Activated CD4-positive, alpha-beta memory T cell treated with anti-CD3 and anti-CD28 coated beads, Interleukin-2, amount 10 ng/mL, durations not matched to agents 7 days and 5 days (primary cell): ENCODE measurements around the gene IQCM. TPM values are rescaled to one million over a fixed set of nuclear protein-coding genes. Genes with fewer than 3 reads are reported as not detected.

Experiments
- CTCF ChIA-PET: fragments of 350-600 bp; sonication (Branson Sonifier 250); formaldehyde crosslinking; loops from one replicate; lab custom pipeline; 2021; ENCODE audit warnings: antibody characterized with exemption, inconsistent platforms; lab: Charles Lee
- POLR2A ChIA-PET: fragments of 350-600 bp; sonication (Branson Sonifier 250); formaldehyde crosslinking; loops from one replicate; lab custom pipeline; 2021; ENCODE audit warnings: antibody characterized with exemption; lab: Charles Lee
- DNase-seq: peaks from one replicate; pipeline ENCODE4 v3.0.0-alpha.2; 2020
- H3K27ac Mint-ChIP-seq: one replicate; pipeline ENCODE4 v1.8.0; 2021; ENCODE audit warnings: mild to moderate bottlenecking, mixed read lengths
- H3K27me3 Mint-ChIP-seq: one replicate; pipeline ENCODE4 v1.8.0; 2021; ENCODE audit warnings: mixed read lengths
- H3K36me3 Mint-ChIP-seq: one replicate; pipeline ENCODE4 v1.8.0; 2021; ENCODE audit warnings: low read depth, mixed read lengths
- H3K4me1 Mint-ChIP-seq: one replicate; pipeline ENCODE4 v1.8.0; 2021; ENCODE audit warnings: mixed read lengths
- H3K4me3 Mint-ChIP-seq: one replicate; pipeline ENCODE4 v1.8.0; 2021; ENCODE audit warnings: mild to moderate bottlenecking, mixed read lengths
- H3K9me3 Mint-ChIP-seq: one replicate; pipeline ENCODE4 v1.8.0; 2021; ENCODE audit warnings: mixed read lengths
- total RNA-seq, 2 experiments: library from RNA; stranded (reverse); gene quantifications; one replicate each; pipeline ENCODE4 v1.2.3, GENCODE V29; 2021

IQCM gene
- total RNA-seq, 2 experiments from 2014 or later: not detected

- DNase-seq: no peak
- H3K36me3 Mint-ChIP-seq: no peaks in the 10 kb centered on the region
- no peak overlapping the region for H3K27ac Mint-ChIP-seq
- H3K9me3 Mint-ChIP-seq: no peaks in the 10 kb centered on the region
- no peaks in the 10 kb centered on the region for H3K27me3 Mint-ChIP-seq
- H3K4me3 Mint-ChIP-seq: no peak overlapping the region
- ChIA-PET CTCF (no interaction called here), POLR2A (no interaction called here)
- H3K4me1 Mint-ChIP-seq: no peaks in the 10 kb centered on the region
Measured at GRCh38 chr4:149795256-149795655, 20.4 kb downstream of the IQCM start.

GRCh38 chr4:149794352-149794751, 21.3 kb downstream of the IQCM start:
- DNase-seq: no peak
- Mint-ChIP-seq H3K9me3 (no peaks in the 10 kb centered on the region), H3K27ac (no peak overlapping the region), H3K4me1 (no peaks in the 10 kb centered on the region), H3K4me3 (no peak overlapping the region), H3K36me3 (no peaks in the 10 kb centered on the region), H3K27me3 (no peaks in the 10 kb centered on the region)
- CTCF ChIA-PET: no interaction called here
- POLR2A ChIA-PET: no interaction called here

GRCh38 chr4:149793459-149793858, 22.2 kb downstream of the IQCM start:
- Mint-ChIP-seq H3K4me1 (no peaks in the 10 kb centered on the region), H3K9me3 (no peaks in the 10 kb centered on the region)

GRCh38 chr4:149791851-149792250, 23.8 kb downstream of the IQCM start:
- Mint-ChIP-seq H3K36me3 (no peaks in the 10 kb centered on the region), H3K27ac (no peak overlapping the region), H3K9me3 (no peaks in the 10 kb centered on the region), H3K4me3 (no peak overlapping the region), H3K27me3 (no peaks in the 10 kb centered on the region), H3K4me1 (no peaks in the 10 kb centered on the region)
- CTCF ChIA-PET: no interaction called here
- POLR2A ChIA-PET: no interaction called here
- DNase-seq: no peak

More at GRCh38 chr4:149793459-149793858, 22.2 kb downstream of the IQCM start:
- CTCF ChIA-PET: no interaction called here
- no peak overlapping the region for H3K27ac Mint-ChIP-seq
- no peaks in the 10 kb centered on the region for H3K27me3 Mint-ChIP-seq
- POLR2A ChIA-PET: no interaction called here
- no peak overlapping the region for H3K4me3 Mint-ChIP-seq
- no peak for DNase-seq
- no peaks in the 10 kb centered on the region for H3K36me3 Mint-ChIP-seq

- Mint-ChIP-seq H3K27me3 (no peaks in the 10 kb centered on the region), H3K4me1 (no peaks in the 10 kb centered on the region)
- POLR2A ChIA-PET: no interaction called here
Measured at GRCh38 chr4:149790172-149790907, 25.3 kb downstream of the IQCM start.

GRCh38 chr4:149788300-149788699, 27.3 kb downstream of the IQCM start:
- H3K4me1 Mint-ChIP-seq: no peaks in the 10 kb centered on the region
- no peaks in the 10 kb centered on the region for H3K36me3 Mint-ChIP-seq
- CTCF ChIA-PET: no interaction called here
- POLR2A ChIA-PET: no interaction called here
- no peak overlapping the region for H3K4me3 Mint-ChIP-seq
- no peak for DNase-seq
- no peaks in the 10 kb centered on the region for H3K9me3 Mint-ChIP-seq
- no peaks in the 10 kb centered on the region for H3K27me3 Mint-ChIP-seq
- H3K27ac Mint-ChIP-seq: no peak overlapping the region

More at GRCh38 chr4:149790172-149790907, 25.3 kb downstream of the IQCM start:
- no peak overlapping the region for H3K4me3 Mint-ChIP-seq
- no peak overlapping the region for H3K27ac Mint-ChIP-seq
- DNase-seq: no peak
- no peaks in the 10 kb centered on the region for H3K36me3 Mint-ChIP-seq
- no peaks in the 10 kb centered on the region for H3K9me3 Mint-ChIP-seq
- CTCF ChIA-PET: no interaction called here

GRCh38 chr4:149785696-149786431, 29.8 kb downstream of the IQCM start:
- no peak for DNase-seq
- H3K9me3 Mint-ChIP-seq: no peaks in the 10 kb centered on the region
- ChIA-PET CTCF (no interaction called here), POLR2A (no interaction called here)
- no peaks in the 10 kb centered on the region for H3K4me1 Mint-ChIP-seq
- H3K4me3 Mint-ChIP-seq: no peak overlapping the region
- no peaks in the 10 kb centered on the region for H3K36me3 Mint-ChIP-seq
- H3K27me3 Mint-ChIP-seq: no peaks in the 10 kb centered on the region
- no peak overlapping the region for H3K27ac Mint-ChIP-seq

GRCh38 chr4:149784018-149784417, 31.6 kb downstream of the IQCM start:
- Mint-ChIP-seq H3K27ac (no peak overlapping the region), H3K9me3 (no peaks in the 10 kb centered on the region), H3K36me3 (no peaks in the 10 kb centered on the region), H3K4me1 (no peaks in the 10 kb centered on the region), H3K4me3 (no peak overlapping the region), H3K27me3 (no peaks in the 10 kb centered on the region)
- POLR2A ChIA-PET: no interaction called here
- no peak for DNase-seq
- CTCF ChIA-PET: no interaction called here

GRCh38 chr4:149781150-149781549, 34.5 kb downstream of the IQCM start:
- CTCF ChIA-PET: no interaction called here
- Mint-ChIP-seq H3K27ac (no peak overlapping the region), H3K27me3 (no peaks in the 10 kb centered on the region), H3K4me1 (no peaks in the 10 kb centered on the region), H3K36me3 (no peaks in the 10 kb centered on the region), H3K9me3 (no peaks in the 10 kb centered on the region), H3K4me3 (no peak overlapping the region)
- POLR2A ChIA-PET: no interaction called here
- DNase-seq: no peak

GRCh38 chr4:149768477-149768876, 47.2 kb downstream of the IQCM start:
- Mint-ChIP-seq H3K27me3 (no peaks in the 10 kb centered on the region), H3K4me3 (no peak overlapping the region), H3K27ac (no peak overlapping the region), H3K4me1 (no peaks in the 10 kb centered on the region), H3K9me3 (no peaks in the 10 kb centered on the region), H3K36me3 (no peaks in the 10 kb centered on the region)
- ChIA-PET POLR2A (no interaction called here), CTCF (no interaction called here)
- no peak for DNase-seq

- CTCF ChIA-PET: no interaction called here
- no peaks in the 10 kb centered on the region for H3K4me1 Mint-ChIP-seq
Measured at GRCh38 chr4:149766135-149766534, 49.5 kb downstream of the IQCM start.

GRCh38 chr4:149765630-149766029, 50.0 kb downstream of the IQCM start:
- Mint-ChIP-seq H3K4me3 (no peak overlapping the region), H3K27me3 (no peaks in the 10 kb centered on the region), H3K4me1 (no peaks in the 10 kb centered on the region), H3K36me3 (no peaks in the 10 kb centered on the region), H3K27ac (no peak overlapping the region), H3K9me3 (no peaks in the 10 kb centered on the region)
- no peak for DNase-seq
- ChIA-PET POLR2A (no interaction called here), CTCF (no interaction called here)

More at GRCh38 chr4:149766135-149766534, 49.5 kb downstream of the IQCM start:
- Mint-ChIP-seq H3K4me3 (no peak overlapping the region), H3K27me3 (no peaks in the 10 kb centered on the region), H3K9me3 (no peaks in the 10 kb centered on the region), H3K36me3 (no peaks in the 10 kb centered on the region), H3K27ac (no peak overlapping the region)
- no peak for DNase-seq
- POLR2A ChIA-PET: no interaction called here

- DNase-seq: no peak
- Mint-ChIP-seq H3K27me3 (no peaks in the 10 kb centered on the region), H3K27ac (no peak overlapping the region), H3K9me3 (no peaks in the 10 kb centered on the region), H3K4me1 (no peaks in the 10 kb centered on the region), H3K4me3 (no peak overlapping the region), H3K36me3 (no peaks in the 10 kb centered on the region)
- ChIA-PET POLR2A (no interaction called here), CTCF (no interaction called here)
Measured at GRCh38 chr4:149755969-149756368, 59.7 kb downstream of the IQCM start.

- Mint-ChIP-seq H3K36me3 (no peaks in the 10 kb centered on the region), H3K4me3 (no peak overlapping the region), H3K27ac (no peak overlapping the region), H3K4me1 (no peaks in the 10 kb centered on the region), H3K9me3 (no peaks in the 10 kb centered on the region), H3K27me3 (no peaks in the 10 kb centered on the region)
- DNase-seq: no peak
- ChIA-PET CTCF (no interaction called here), POLR2A (no interaction called here)
Measured at GRCh38 chr4:149754526-149754925, 61.1 kb downstream of the IQCM start.
